HG02870 (cell line): ENCODE results near the gene ZNF423.

Experiments
- ATAC-seq: cut with Tn5 transposase; IDR thresholded peaks from one replicate; pipeline ENCODE4 v1.9.1; 2021; ENCODE audit warnings: mild to moderate bottlenecking, moderate library complexity; ENCODE audit not compliant: unreplicated experiment

Gene ZNF423

GRCh38 chr16:49649013-49649765 is 206.7 kb downstream of the ZNF423 start:
- ATAC-seq, result no peak

- no peak for ATAC-seq
Observed at GRCh38 chr16:49647673-49648072, 208.2 kb downstream of the ZNF423 start.

- ATAC-seq, result no peak
Observed at GRCh38 chr16:49645263-49645662, 210.6 kb downstream of the ZNF423 start.

- no peak for ATAC-seq
Observed at GRCh38 chr16:49644145-49644463, 211.8 kb downstream of the ZNF423 start.

DNA sequence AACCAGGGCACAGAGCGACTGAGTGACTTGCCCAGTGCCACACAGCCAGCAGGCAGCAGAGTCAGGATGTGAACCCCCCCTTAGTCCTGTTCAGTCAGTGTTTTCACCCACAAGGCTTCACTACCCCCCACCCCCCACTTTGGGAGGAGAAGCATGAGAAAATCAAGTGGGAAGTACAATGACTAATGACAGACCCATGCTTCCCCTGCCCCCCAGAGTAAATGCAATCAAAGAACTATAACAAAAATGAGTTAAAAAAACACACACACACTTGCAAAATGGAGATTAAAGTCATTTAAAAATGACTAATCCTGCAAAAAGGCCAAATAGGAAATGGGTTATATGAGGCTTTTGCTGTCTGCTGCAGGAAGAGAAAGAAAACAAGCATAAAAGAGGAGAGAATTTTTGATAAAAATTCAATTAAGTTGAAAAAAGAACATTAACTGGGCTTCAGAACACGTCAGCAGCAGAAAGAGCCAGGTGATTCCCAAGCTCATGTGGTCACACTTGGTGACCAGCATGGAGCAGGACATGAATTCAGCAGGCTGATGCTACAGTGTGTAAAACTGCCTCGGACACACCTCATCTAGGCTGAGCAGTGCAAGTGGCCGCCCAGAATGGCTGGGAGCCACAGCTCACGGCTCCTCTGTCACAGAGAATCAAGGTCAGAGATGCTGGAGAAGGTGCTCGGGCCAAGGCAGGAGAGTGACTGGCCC is 212.3 kb downstream of the ZNF423 start:
- ATAC-seq, result no peak

DNA sequence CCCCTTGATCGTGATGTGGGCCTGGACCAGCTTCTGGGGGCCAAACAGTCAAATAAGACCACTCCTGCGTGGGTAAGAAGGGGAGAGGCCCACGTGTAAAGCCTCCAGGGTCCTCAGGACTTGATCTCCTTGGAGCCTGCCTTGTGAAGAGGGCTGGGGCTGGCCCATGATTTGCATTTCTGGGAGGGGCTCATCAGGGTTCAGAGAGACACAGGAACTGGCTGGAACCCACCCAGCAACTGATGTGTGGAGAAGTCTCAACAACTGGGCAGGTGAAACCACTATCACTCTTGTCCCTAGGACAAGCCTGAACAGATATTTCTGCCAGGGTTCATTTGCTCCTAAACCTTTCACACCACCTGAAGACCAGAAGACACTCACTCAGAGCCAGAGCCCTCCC is 214.7 kb downstream of the ZNF423 start:
- ATAC-seq, result peak; percentile 81

DNA sequence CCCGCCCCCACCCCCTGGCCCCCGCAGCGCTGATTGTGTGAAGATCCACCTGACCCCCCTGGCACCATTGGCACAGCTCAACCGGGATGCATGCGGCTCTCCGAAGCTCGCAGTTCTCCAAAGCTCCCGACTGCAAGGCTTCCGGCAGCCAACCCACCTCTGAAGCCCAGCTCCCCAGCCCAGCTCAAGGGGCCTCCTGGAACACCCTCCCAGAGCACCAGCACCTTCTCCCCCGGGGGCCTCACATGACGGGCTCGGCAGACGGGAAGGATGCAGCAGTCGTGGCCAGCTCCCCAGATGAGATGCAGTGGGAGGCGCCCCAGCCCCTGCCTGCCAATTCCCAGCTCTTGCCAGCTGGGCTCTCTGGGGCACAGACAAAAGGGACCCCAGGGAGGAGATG is 215.3 kb downstream of the ZNF423 start:
- ATAC-seq, result no peak

DNA sequence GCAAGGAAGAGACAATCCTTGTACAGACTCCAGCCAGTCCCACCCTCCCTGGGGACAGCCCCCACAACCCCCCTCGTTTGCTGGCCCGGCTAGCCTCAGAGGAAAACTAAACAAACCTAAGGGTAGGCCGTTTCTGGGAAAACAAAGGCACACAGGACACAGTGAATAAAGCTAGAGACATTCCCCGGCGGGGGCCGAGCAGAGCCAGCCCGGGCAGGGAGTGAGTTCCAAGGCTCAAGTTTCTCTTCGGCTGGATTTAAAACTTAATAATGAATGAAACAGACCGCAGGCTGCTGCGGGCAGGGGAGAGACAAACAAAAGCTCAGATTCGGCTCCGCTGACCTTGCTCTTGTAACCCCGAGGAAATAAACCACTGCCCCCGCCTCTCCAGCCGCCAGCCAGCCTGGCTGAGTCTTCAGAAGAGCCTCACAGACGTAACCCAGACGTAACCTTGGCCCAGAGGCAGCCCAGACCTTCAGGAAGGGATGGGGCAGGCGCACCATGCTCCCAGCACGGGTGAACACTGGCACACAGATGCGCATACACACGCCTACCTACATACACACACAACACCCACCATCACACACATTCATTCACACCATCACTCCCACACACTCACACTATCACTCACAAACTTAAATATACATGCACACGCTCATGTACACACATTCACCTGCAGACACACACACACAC is 216.0 kb downstream of the ZNF423 start:
- no peak for ATAC-seq

DNA sequence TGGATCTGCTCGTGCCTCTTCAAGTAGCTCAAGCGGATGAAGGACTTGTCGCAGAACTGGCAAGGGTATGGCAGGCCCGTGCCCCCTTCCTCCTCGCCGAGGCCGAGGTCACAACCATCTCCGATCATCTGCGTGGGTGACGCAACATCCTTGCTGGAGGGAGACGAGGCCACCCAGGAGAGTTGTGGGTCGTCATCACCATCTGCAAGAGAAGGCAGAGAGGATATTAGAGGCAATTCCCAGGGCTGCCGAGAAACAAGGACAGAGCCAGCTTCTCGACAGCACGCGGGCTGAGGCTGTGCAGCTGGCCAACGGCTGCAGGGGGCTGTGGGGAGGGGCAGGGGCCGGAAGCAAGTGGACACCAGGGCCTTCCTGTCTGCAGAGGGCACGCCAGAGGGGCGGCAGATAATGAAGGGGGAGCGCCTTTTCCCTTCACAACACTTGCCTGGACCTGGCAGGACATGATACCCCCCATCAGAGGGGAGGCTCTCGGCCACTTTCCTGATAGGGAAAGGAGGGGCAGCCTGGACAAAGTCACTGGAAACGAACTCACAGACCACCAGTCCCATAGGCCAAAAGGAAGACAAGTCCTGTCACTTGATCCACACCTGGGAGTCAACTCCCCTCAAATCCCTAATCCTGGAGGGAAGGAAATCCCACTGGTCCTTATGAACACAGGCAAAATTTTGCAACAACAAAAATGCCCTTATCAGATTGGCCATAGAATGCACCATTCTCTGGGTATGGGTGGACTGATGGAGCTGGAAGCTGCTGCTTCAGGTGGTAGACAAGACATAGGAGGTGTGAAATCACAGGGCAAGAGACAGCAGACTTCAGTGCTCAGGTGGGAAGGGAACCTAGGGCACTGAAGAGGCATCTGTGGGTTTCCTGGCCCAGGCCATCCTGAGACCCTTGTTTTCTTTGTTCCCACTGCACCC is 217.0 kb downstream of the ZNF423 start:
- ATAC-seq, result no peak

DNA sequence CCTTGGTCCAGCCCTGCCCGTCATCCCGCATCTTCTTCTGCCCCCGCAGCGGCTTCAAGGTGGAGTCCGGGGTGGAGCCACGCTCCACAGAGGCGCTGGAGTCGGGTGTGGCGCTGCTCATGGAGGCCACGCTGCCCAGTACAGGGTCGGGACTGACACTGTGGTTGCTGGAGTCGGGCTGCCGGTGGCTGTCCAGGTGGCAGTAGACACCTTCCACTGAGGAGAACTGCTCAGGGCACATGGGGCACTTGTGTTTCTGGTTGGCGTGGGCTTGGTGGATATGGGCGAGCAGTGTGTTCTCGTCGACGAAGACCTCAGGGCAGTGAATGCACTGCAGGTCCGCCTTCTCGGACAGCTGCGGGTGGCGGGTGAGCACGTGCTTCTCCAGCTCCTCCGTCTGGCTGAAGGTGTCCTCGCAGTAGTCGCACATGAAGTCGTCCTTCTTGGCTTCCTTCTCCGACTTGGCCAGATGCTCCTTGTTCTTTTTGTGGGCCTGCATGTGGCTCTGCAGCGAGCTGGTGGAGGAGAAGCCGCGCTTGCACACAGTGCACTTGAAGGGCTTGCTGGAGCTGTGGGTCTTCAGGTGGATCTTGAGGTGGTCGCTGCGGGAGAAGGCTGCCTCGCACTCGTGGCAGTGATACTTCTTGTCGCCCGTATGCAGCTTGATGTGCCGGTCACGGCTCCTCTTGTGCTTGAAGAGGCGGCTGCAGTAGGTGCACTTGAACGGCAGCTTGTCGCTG is 217.8 kb downstream of the ZNF423 start:
- no peak for ATAC-seq

DNA sequence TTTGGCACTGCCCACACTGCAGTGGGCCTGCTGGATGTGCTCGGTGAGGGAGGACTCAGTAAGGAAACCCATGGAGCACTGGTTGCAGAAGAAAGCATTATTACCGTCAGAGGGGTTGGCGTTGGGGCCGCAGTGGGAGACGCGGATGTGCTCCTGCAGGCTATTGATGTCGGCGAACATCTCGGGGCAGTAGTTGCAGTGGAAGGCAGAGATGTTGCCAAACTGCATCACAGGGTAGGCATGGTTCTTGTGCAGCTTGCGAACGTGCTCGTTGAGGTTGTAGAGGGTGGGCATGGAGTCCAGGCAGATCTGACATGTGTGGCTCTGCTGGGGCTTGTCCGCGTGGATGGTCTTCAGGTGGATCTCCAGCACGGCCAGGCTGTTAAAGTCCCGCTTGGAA is 218.4 kb downstream of the ZNF423 start:
- ATAC-seq, result no peak

GRCh38 chr16:49636608-49637007 is 219.3 kb downstream of the ZNF423 start:
- ATAC-seq, result no peak

DNA sequence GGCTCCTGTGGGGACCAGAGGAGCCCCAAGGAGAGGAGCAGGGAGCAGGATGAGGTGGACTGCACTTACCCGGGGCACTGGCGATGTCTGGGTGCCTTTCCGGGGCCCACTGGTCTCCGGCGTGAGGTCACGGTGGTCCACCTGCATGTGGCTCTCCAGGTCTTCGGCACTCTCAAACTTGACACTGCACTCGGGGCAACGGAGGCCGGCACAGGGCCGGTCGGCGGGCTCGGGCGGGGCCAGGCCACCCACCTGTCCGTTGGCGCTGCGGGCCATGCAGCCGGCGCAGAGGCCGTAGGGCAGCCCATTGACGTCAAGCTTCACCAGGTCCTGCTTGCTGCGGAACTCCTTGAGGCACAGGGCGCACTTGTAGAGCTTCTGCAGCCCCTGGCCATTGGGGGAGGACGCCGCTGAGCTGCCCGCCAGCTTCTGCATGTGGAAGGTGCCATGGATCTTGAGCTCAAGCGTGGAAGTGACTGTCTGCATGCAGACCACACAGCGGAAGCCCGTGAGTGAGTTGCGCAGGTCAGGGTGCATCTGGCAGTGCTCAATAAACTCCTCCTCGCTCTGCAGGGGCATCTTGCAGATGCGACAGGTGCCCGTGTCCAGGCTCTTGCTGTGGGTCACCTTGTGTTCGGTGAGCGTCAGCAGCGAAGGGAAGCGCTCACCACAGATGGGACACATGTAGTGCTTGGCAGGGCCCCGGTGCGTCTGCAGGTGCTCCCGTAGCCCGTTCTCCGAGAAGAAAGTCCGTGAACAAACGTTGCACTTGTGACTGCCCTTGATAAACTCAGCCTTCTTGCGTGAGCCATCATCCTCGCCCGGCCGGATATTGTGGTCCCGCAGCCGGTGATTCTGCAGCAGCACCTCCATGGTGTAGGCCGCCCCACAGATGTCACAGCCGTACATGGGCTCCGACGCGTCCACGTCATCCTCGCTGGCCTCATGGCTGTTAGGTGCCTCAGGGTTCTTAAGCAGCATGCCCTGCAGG is 220.0 kb downstream of the ZNF423 start:
- ATAC-seq, result no peak

DNA sequence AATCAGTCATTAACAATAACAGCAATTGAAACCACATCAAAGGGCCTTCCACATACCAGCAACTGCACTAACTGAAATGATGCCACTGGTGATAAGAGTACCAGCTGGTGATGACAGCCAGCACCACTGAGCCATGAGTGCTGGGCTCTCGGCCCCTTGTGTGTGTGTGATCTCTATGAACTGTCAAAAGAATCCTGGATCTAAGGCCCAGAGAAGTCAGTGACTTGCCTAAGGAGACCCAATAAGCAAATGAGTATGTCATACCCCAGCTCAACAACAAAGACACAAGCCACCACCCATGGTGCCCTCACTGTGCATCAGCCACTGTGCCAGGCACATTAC is 220.9 kb downstream of the ZNF423 start:
- no peak for ATAC-seq

DNA sequence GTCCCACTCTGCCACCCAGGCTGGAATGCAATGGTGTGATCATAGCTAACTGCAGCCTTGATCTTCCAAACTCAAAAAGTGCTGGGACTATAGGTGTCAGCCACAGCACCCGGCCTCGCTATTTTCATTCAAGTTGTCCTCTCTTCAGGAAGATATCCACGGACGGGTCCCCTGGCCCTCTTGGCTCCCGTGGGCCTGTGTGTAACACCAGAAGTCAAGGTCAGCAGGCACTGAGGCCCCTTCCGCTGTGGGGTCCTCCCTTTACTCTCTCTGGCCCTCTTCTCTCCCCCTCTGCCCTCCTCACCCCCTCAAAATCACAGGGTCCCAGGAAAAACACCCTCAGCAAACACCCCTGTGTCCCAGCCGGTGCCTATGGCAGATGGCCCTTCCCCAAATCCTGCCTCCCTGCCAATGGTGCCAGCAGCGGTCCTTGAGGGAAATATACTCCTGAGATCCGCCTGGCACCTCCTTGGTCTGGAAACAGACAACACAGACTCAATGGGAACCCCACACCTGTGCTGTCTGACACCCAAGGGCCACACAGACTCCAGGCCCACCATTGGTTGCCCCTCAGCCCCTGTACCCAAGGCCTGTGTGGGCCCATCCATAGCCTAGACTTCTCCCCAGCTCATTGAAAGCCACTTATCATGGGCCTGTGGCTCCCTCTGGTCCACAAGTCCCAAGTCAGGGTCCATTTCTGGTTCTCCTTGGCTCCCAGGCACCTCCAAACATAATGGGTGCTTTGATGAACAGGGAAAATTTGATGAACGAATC is 221.5 kb downstream of the ZNF423 start:
- no peak for ATAC-seq

DNA sequence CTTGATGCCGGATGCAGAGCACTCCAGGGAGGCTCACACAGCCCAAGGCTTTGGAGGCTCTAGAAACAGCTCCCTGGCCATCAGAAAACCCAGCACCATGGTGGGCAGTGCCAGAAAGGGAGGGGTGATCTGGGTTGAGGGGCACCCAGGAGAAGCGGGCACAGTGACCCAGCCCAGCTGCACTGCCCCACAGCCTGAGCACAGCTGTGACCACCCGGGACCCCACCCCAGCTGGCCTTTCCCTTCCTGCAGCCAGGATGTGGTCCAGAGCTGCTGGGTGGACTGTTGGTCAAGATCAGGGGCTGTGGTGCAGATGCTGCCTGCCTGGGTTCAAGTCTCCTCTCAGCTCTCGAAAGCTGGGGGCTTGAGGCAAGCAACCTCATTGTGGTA is 223.1 kb downstream of the ZNF423 start:
- ATAC-seq, result no peak

- no peak for ATAC-seq
Observed at GRCh38 chr16:49632086-49632794, 223.7 kb downstream of the ZNF423 start.
